H9 (cell line): ENCODE results near the gene TCFL5. TPM values are rescaled to one million over a fixed set of nuclear protein-coding genes. Genes with fewer than 3 reads are reported as not detected.

Experiments used
- DNase-seq: peaks from one replicate; pipeline ENCODE4 v3.0.0-alpha.2; 2017
- H2AFZ ChIP-seq: one replicate; pipeline ENCODE4 v1.6.1; 2013; ENCODE audit warnings: mild to moderate bottlenecking, low read length, control low read depth, moderate library complexity
- H2AK5ac ChIP-seq: 2 replicates; pipeline ENCODE4 v1.6.1; 2013; ENCODE audit warnings: low read length, control low read depth, mixed read lengths; ENCODE audit not compliant: insufficient read length
- H2BK120ac ChIP-seq: one replicate; pipeline ENCODE4 v1.6.1; 2013; ENCODE audit warnings: low read depth, mild to moderate bottlenecking, low read length, control low read depth, inconsistent platforms; ENCODE audit not compliant: poor library complexity, severe bottlenecking
- H2BK12ac ChIP-seq: 2 replicates; pipeline ENCODE4 v1.6.1; 2013; ENCODE audit warnings: low read length, control low read depth, mixed read lengths, low read depth; ENCODE audit not compliant: insufficient read length
- H2BK15ac ChIP-seq: 2 replicates; pipeline ENCODE4 v1.6.1; 2013; ENCODE audit warnings: low read depth, low read length, control low read depth
- H2BK20ac ChIP-seq: one replicate; pipeline ENCODE4 v1.6.1; 2013; ENCODE audit warnings: low read depth, mild to moderate bottlenecking, low read length, control low read depth, inconsistent platforms; ENCODE audit not compliant: poor library complexity, severe bottlenecking
- H2BK5ac ChIP-seq: 2 replicates; pipeline ENCODE4 v1.6.1; 2013; ENCODE audit warnings: low read length, control low read depth, mixed read lengths; ENCODE audit not compliant: insufficient read length
- H3K14ac ChIP-seq: 2 replicates; pipeline ENCODE4 v1.6.1; 2013; ENCODE audit warnings: low read length, control low read depth; ENCODE audit not compliant: insufficient read depth
- H3K18ac ChIP-seq: 2 replicates; pipeline ENCODE4 v1.6.1; 2013; ENCODE audit warnings: low read depth, mild to moderate bottlenecking, mixed read lengths, low read length, control low read depth; ENCODE audit not compliant: insufficient read length
- H3K23ac ChIP-seq: 2 replicates; pipeline ENCODE4 v1.6.1; 2013; ENCODE audit warnings: low read length, control low read depth, mixed read lengths, low read depth; ENCODE audit not compliant: insufficient read length
- H3K23me2 ChIP-seq: 2 replicates; pipeline ENCODE4 v1.6.1; 2013; ENCODE audit warnings: low read depth, mild to moderate bottlenecking, mixed read lengths, low read length, control low read depth; ENCODE audit not compliant: insufficient read length, poor library complexity, severe bottlenecking
- H3K27ac ChIP-seq: 2 replicates; pipeline ENCODE4 v1.5.1; 2013; ENCODE audit warnings: low read length, control low read depth, mixed read lengths, low read depth; ENCODE audit not compliant: insufficient read length
- H3K27me3 ChIP-seq: 2 replicates; pipeline ENCODE4 v1.6.1; 2013; ENCODE audit warnings: low read length, control low read depth, inconsistent platforms; ENCODE audit not compliant: insufficient read depth
- H3K4ac ChIP-seq: 2 replicates; pipeline ENCODE4 v1.6.1; 2013; ENCODE audit warnings: low read depth, mild to moderate bottlenecking, control low read depth, inconsistent platforms, low read length, moderate library complexity
- H3K4me1 ChIP-seq: 2 replicates; pipeline ENCODE4 v1.6.1; 2013; ENCODE audit warnings: low read length, control low read depth, inconsistent platforms; ENCODE audit not compliant: insufficient read depth
- H3K4me2 ChIP-seq: 2 replicates; pipeline ENCODE4 v1.6.1; 2013; ENCODE audit warnings: low read length, control low read depth, mixed read lengths; ENCODE audit not compliant: insufficient read length, insufficient read depth
- H3K56ac ChIP-seq: 2 replicates; pipeline ENCODE4 v1.6.1; 2013; ENCODE audit warnings: low read depth, mild to moderate bottlenecking, mixed read lengths, low read length, control low read depth; ENCODE audit not compliant: insufficient read length
- H3K79me1 ChIP-seq: 2 replicates; pipeline ENCODE4 v1.6.1; 2013; ENCODE audit warnings: low read depth, mild to moderate bottlenecking, moderate library complexity, low read length, control low read depth, inconsistent platforms; ENCODE audit not compliant: insufficient read depth, poor library complexity, severe bottlenecking
- H3K79me2 ChIP-seq: 2 replicates; pipeline ENCODE4 v1.6.1; 2013; ENCODE audit warnings: low read length, control low read depth, inconsistent platforms; ENCODE audit not compliant: insufficient read depth
- H3K9ac ChIP-seq: 2 replicates; pipeline ENCODE4 v1.6.1; 2013; ENCODE audit warnings: low read length, control low read depth, mixed read lengths; ENCODE audit not compliant: insufficient read length; ENCODE audit errors: extremely low read depth
- H3K9me3 ChIP-seq: one replicate; pipeline ENCODE4 v1.6.1; 2013; ENCODE audit warnings: low read depth, low read length, inconsistent platforms; ENCODE audit not compliant: control insufficient read depth
- H3T11ph ChIP-seq: one replicate; pipeline ENCODE4 v1.6.1; 2013; ENCODE audit warnings: mild to moderate bottlenecking, low read length, control low read depth, inconsistent platforms
- H4K20me1 ChIP-seq: one replicate; pipeline ENCODE4 v1.6.1; 2013; ENCODE audit not compliant: control insufficient read depth, insufficient read length, insufficient read depth
- H4K5ac ChIP-seq: 2 replicates; pipeline ENCODE4 v1.6.1; 2013; ENCODE audit warnings: low read depth, mild to moderate bottlenecking, mixed read lengths, low read length, control low read depth; ENCODE audit not compliant: insufficient read length
- H4K8ac ChIP-seq: replicated peaks from 2 replicates; pipeline ENCODE4 v1.6.1; 2013; ENCODE audit warnings: low read length, control low read depth, mixed read lengths, low read depth; ENCODE audit not compliant: insufficient read length
- H4K91ac ChIP-seq: 2 replicates; pipeline ENCODE4 v1.6.1; 2013; ENCODE audit warnings: low read depth, mild to moderate bottlenecking, moderate library complexity, mixed read lengths, low read length, control low read depth; ENCODE audit not compliant: insufficient read length
- H3K27ac Mint-ChIP-seq, 3 experiments: 2 replicates in 2 of 3; 3 replicates in 1 of 3; pipeline ENCODE4 v1.8.0; 2020 to 2021; ENCODE audit warnings: mixed read lengths in 3 of 3, mild to moderate bottlenecking in 1 of 3, moderate library complexity in 1 of 3
- H3K27me3 Mint-ChIP-seq: 2 replicates; pipeline ENCODE4 v1.8.0; 2021; ENCODE audit warnings: low read depth, mild to moderate bottlenecking, moderate library complexity, mixed read lengths
- H3K36me3 Mint-ChIP-seq, 3 experiments: 2 replicates in 2 of 3; 3 replicates in 1 of 3; pipeline ENCODE4 v1.8.0; 2020 to 2021; ENCODE audit warnings: low read depth in 3 of 3, mixed read lengths in 3 of 3; ENCODE audit not compliant: insufficient read depth in 1 of 3
- H3K4me1 Mint-ChIP-seq, 2 experiments: 2 replicates each; pipeline ENCODE4 v1.8.0; 2020; ENCODE audit warnings: mixed read lengths in 2 of 2
- H3K4me3 Mint-ChIP-seq, 2 experiments: 2 replicates in 1 of 2; 3 replicates in 1 of 2; pipeline ENCODE4 v1.8.0; 2020 to 2021; ENCODE audit warnings: mild to moderate bottlenecking in 2 of 2, mixed read lengths in 2 of 2, moderate library complexity in 1 of 2
- H3K9me3 Mint-ChIP-seq, 2 experiments: 2 replicates in 1 of 2; 3 replicates in 1 of 2; pipeline ENCODE4 v1.8.0; 2020; ENCODE audit warnings: mild to moderate bottlenecking in 2 of 2, mixed read lengths in 2 of 2, moderate library complexity in 1 of 2
- WGBS: extraction: QIAGEN DNeasy Blood & Tissue Kit; methylation state at CpG from one replicate; pipeline ENCODE4 v1.1.7; 2013; ENCODE audit warnings: missing lambda C conversion rate, low lambda C conversion rate, mixed read lengths; ENCODE audit not compliant: insufficient read length; ENCODE audit errors: extremely low coverage; 5-methylcytosine and 5-hydroxymethylcytosine counted together
- total RNA-seq: library from RNA; stranded (reverse); gene quantifications from 2 replicates; pipeline ENCODE4 v1.2.1, GENCODE V29; 2021
- TF ChIP-seq, protein P1 (sequence below): fragments of 200-600 bp; sonication (generic); conservative IDR thresholded peaks from 3 replicates; pipeline ENCODE4 v1.8.0; 2021; ENCODE audit warnings: antibody characterized with exemption, mild to moderate bottlenecking

Gene TCFL5
- total RNA-seq, 1 experiment from 2014 or later, result 16.4 TPM

DNA sequence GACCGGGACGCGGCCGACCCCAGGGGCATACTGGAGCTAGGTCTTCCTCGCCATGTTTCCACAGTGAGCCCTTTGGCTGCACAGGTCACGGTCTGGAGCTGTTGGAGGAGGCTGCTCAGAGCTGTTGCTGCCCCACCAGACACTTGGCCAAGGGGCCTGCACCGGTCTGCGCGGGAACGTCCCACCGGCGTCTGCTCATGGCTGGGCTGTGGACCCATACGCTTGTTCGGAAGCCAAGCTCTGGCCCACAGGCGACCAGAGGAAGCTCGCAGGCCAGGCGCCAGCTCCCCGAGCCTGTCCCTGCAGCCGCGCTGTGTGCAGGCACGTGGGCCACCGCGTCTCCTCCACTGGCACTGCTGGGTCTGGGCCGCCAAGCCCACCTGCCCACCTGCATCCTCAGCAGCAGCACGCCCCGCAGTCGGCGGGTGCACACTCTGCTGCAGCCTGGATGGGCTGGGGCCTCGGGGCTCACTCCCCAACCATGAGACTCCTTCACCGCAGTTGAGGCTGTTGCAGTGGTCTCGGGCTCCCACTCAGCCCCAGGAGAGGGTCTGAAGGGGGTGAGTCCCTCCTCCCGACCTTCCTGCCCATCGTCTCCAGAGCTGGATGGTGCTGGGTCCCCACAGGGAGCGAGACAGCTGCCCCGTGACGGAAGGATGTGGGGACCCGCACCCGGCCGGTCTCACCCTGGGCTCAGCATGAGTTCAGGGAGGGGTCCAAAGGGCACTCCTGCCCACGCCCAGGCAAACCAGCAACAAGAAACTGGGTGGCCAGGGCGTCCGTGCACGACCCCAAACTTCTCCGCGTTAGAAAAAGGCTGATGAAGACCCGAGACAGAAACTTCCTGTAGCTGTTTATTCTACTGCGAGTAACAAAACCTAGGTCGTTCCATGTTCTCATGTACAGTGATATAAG, 15.5 kb upstream of the TCFL5 start:
- Mint-ChIP-seq H3K4me3 (no peak overlapping the region), H3K9me3 (peaks cover 2 to 8% of the 10 kb centered on the region in 2 experiments; a peak in 4 of 5 replicates), H3K4me1 (peaks cover 24 to 34% of the 10 kb centered on the region in 2 experiments), H3K27me3 (peaks cover 7% of the 10 kb centered on the region), H3K36me3 (peaks cover 0 to 19% (median 10%) of the 10 kb centered on the region in 3 experiments; a peak in 5 of 7 replicates), H3K27ac (no peak overlapping the region; a peak in 1 of 7 replicates)
- no peak overlapping the region; the same call in 1 of the 2 replicates for H3K14ac ChIP-seq
- no peaks in the 10 kb centered on the region for H3K4me1 ChIP-seq
- H3K9me3 ChIP-seq, result no peaks in the 10 kb centered on the region
- H3K4ac ChIP-seq, result no peak overlapping the region
- no peak overlapping the region for H3K4me2 ChIP-seq
- H2AK5ac ChIP-seq, result no peak overlapping the region
- no peak overlapping the region for H2BK20ac ChIP-seq
- no peak overlapping the region for H4K5ac ChIP-seq
- H3K9ac ChIP-seq, result no peak overlapping the region
- H2BK5ac ChIP-seq, result no peak overlapping the region
- no peak overlapping the region for H2AFZ ChIP-seq
- DNase-seq, result peak; percentile 50
- H3K56ac ChIP-seq, result no peak overlapping the region
- H2BK120ac ChIP-seq, result no peak overlapping the region
- H3T11ph ChIP-seq, result no peak overlapping the region
- no peak overlapping the region for H4K8ac ChIP-seq
- no CpG with 5 or more reads among the region's 48 CpGs for WGBS
- no peaks in the 10 kb centered on the region for H4K20me1 ChIP-seq
- H3K18ac ChIP-seq, result no peak overlapping the region
- H3K23ac ChIP-seq, result no peak overlapping the region
- TF ChIP-seq, protein P1, sequence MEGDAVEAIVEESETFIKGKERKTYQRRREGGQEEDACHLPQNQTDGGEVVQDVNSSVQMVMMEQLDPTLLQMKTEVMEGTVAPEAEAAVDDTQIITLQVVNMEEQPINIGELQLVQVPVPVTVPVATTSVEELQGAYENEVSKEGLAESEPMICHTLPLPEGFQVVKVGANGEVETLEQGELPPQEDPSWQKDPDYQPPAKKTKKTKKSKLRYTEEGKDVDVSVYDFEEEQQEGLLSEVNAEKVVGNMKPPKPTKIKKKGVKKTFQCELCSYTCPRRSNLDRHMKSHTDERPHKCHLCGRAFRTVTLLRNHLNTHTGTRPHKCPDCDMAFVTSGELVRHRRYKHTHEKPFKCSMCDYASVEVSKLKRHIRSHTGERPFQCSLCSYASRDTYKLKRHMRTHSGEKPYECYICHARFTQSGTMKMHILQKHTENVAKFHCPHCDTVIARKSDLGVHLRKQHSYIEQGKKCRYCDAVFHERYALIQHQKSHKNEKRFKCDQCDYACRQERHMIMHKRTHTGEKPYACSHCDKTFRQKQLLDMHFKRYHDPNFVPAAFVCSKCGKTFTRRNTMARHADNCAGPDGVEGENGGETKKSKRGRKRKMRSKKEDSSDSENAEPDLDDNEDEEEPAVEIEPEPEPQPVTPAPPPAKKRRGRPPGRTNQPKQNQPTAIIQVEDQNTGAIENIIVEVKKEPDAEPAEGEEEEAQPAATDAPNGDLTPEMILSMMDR, result no peak
- H3K23me2 ChIP-seq, result no peaks in the 10 kb centered on the region
- H3K27ac ChIP-seq, result no peak overlapping the region
- H2BK15ac ChIP-seq, result no peak overlapping the region
- H3K79me1 ChIP-seq, result no peaks in the 10 kb centered on the region
- no peaks in the 10 kb centered on the region for H3K27me3 ChIP-seq
- no peak overlapping the region for H4K91ac ChIP-seq
- no peaks in the 10 kb centered on the region for H3K79me2 ChIP-seq
- H2BK12ac ChIP-seq, result no peak overlapping the region
